K562 (cell line): ENCODE measurements around the gene PHEX. TPM values are rescaled to one million over a fixed set of nuclear protein-coding genes. Genes with fewer than 3 reads are reported as not detected.

Experiments
- ATAC-seq: fragments of 200-7000 bp; cut with Tn5 transposase; 3 replicates; pipeline ENCODE4 v1.9.1; 2020; ENCODE audit warnings: moderate library complexity
- BruUV-seq: library from RNA; stranded (reverse); fragments of 400-500 nt; replicated peaks from 2 replicates; lab custom pipeline; 2021; lab: Mats Ljungman, UMichigan
- CTCF ChIA-PET: fragments of 300-600 bp; formaldehyde crosslinking; extraction: SDS; loops from one replicate; lab custom pipeline; 2021; ENCODE audit warnings: low intra/inter-chr PET ratio; lab: Yijun Ruan, JAX
- POLR2A ChIA-PET: fragments of 300-600, 350-650 bp; sonication (Branson Sonifier 250); formaldehyde crosslinking; extraction: SDS; loops from one replicate; lab custom pipeline; 2021; ENCODE audit warnings: antibody characterized with exemption, inconsistent platforms; lab: Yijun Ruan, JAX
- DNase-seq, 4 experiments: peaks; one replicate each; pipeline versions ENCODE4 v3.0.0 to v3.0.0-alpha.2; 2011 to 2018; ENCODE audit warnings: low spot score in 3 of 4, mixed read lengths in 3 of 4; ENCODE audit errors: extremely low read depth in 1 of 4
- FAIRE-seq: peaks from 2 replicates; lab custom pipeline; 2011; peaks lifted over from hg19 to GRCh38; lab: Jason Lieb, UNC
- H2AFZ ChIP-seq: 2 replicates; pipeline ENCODE4 v1.6.0; 2011; ENCODE audit warnings: low read depth, low read length, control low read depth, inconsistent platforms
- H3K27ac ChIP-seq: fragments of 200-600 bp; 3 replicates; pipeline ENCODE4 v1.8.0; 2011; ENCODE audit warnings: low read depth, mild to moderate bottlenecking, control low read depth, inconsistent platforms, low read length, moderate library complexity, mixed read lengths; ENCODE audit errors: extremely low read depth
- H3K27me3 ChIP-seq, 2 experiments: fragments of 300-600 bp in 1 of 2; 2 replicates in 1 of 2; 3 replicates in 1 of 2; pipeline versions ENCODE4 v1.6.0 to v1.8.0; 2011; ENCODE audit warnings: inconsistent platforms in 2 of 2, low read length in 2 of 2, mild to moderate bottlenecking in 1 of 2, mixed read lengths in 1 of 2, moderate library complexity in 1 of 2; ENCODE audit not compliant: control insufficient read depth in 2 of 2, insufficient read depth in 2 of 2
- H3K36me3 ChIP-seq: fragments of 300-600 bp; 3 replicates; pipeline ENCODE4 v1.8.0; 2011; ENCODE audit warnings: mild to moderate bottlenecking, low read length, inconsistent platforms; ENCODE audit not compliant: control insufficient read depth, insufficient read depth
- H3K4me1 ChIP-seq, 2 experiments: fragments of 200-600 bp in 1 of 2; replicated peaks in 1 of 2; 2 replicates in 1 of 2; 3 replicates in 1 of 2; pipeline versions ENCODE4 v1.5.1 to v1.8.0; 2011; ENCODE audit warnings: inconsistent platforms in 2 of 2, low read length in 2 of 2, mild to moderate bottlenecking in 1 of 2, mixed read lengths in 1 of 2, moderate library complexity in 1 of 2; ENCODE audit not compliant: control insufficient read depth in 2 of 2, insufficient read depth in 2 of 2
- H3K4me2 ChIP-seq: 2 replicates; pipeline ENCODE4 v1.6.1; 2011; ENCODE audit warnings: low read length, control low read depth, inconsistent platforms, mixed read lengths; ENCODE audit not compliant: insufficient read depth
- H3K4me3 ChIP-seq: fragments of 200-600 bp; sonication (generic), shearing (Covaris generic); 2 replicates; pipeline ENCODE4 v1.5.1; 2016; ENCODE audit warnings: control low read depth, inconsistent platforms
- H3K79me2 ChIP-seq: fragments of 200-600 bp; 3 replicates; pipeline ENCODE4 v1.8.0; 2011; ENCODE audit warnings: low read length, inconsistent platforms; ENCODE audit not compliant: control insufficient read depth, insufficient read depth
- H3K9ac ChIP-seq, 2 experiments: 2 replicates each; pipeline versions ENCODE4 v1.6.0 to v1.6.1; 2011; ENCODE audit warnings: low read depth in 2 of 2, low read length in 2 of 2, control low read depth in 1 of 2, inconsistent platforms in 1 of 2, mild to moderate bottlenecking in 1 of 2, mixed read lengths in 1 of 2; ENCODE audit not compliant: insufficient read depth in 1 of 2
- H3K9me1 ChIP-seq: one replicate; pipeline ENCODE4 v1.6.0; 2011; ENCODE audit warnings: inconsistent platforms, mild to moderate bottlenecking, low read length, moderate library complexity; ENCODE audit not compliant: control insufficient read depth, insufficient read depth
- H3K9me3 ChIP-seq: replicated peaks from 2 replicates; pipeline ENCODE4 v1.5.1; 2011; ENCODE audit warnings: low read depth, low read length, inconsistent platforms; ENCODE audit not compliant: control insufficient read depth, insufficient read depth
- H4K20me1 ChIP-seq: replicated peaks from 2 replicates; pipeline ENCODE4 v1.6.1; 2011; ENCODE audit warnings: low read length, inconsistent platforms, mixed read lengths; ENCODE audit not compliant: control insufficient read depth, insufficient read depth
- BCL6 ChIP-seq: fragments of 250-450 bp; sonication (Bioruptor Pico); IDR thresholded peaks from 2 replicates; pipeline ENCODE4 v1.4.0; 2020
- BRCA1 ChIP-seq, 2 experiments: fragments of 450-650 bp in 1 of 2; sonication (generic) in 1 of 2; formaldehyde crosslinking in 1 of 2; IDR thresholded peaks; 2 replicates each; pipeline versions ENCODE4 v1.5.0 to v1.6.1; 2017 to 2020; ENCODE audit warnings: mild to moderate bottlenecking in 1 of 2, missing genetic modification reagents in 1 of 2
- BRD4 ChIP-seq: fragments of 200-600 bp; sonication (generic); IDR thresholded peaks from 2 replicates; pipeline ENCODE4 v1.6.1; 2017; ENCODE audit warnings: inconsistent platforms
- ELF2 ChIP-seq: fragments of 250-450 bp; sonication (Bioruptor Pico); IDR thresholded peaks from 2 replicates; pipeline ENCODE4 v1.5.0; 2021; ENCODE audit warnings: mild to moderate bottlenecking
- ETV1 ChIP-seq: fragments of 450-650 bp; conservative IDR thresholded peaks from 2 replicates; pipeline ENCODE4 v1.6.1; 2016; ENCODE audit warnings: missing genetic modification characterization, control low read depth, low read depth, missing compliant biosample characterization
- FOS ChIP-seq: IDR thresholded peaks from 3 replicates; pipeline ENCODE4 v1.6.1; 2011; ENCODE audit not compliant: insufficient read length; ENCODE audit errors: extremely low read depth
- GABPB2 ChIP-seq: fragments of 250-450 bp; sonication (Bioruptor Pico); conservative IDR thresholded peaks from 2 replicates; pipeline ENCODE4 v1.5.1; 2021; ENCODE audit warnings: mild to moderate bottlenecking
- LCOR ChIP-seq: sonication (generic); formaldehyde crosslinking; IDR thresholded peaks from 2 replicates; pipeline ENCODE4 v1.8.0; 2022; ENCODE audit warnings: mild to moderate bottlenecking, missing genetic modification reagents
- MTA1 ChIP-seq: fragments of 450-650 bp; IDR thresholded peaks from 2 replicates; pipeline ENCODE4 v1.6.1; 2017; ENCODE audit warnings: borderline replicate concordance
- TBP ChIP-seq: optimal IDR thresholded peaks from 2 replicates; pipeline ENCODE3; 2011; ENCODE audit warnings: low read depth, low read length, improper control_type of control experiment
- TCF7 ChIP-seq: sonication (generic); IDR thresholded peaks from 2 replicates; pipeline ENCODE4 v1.6.1; 2016; ENCODE audit warnings: antibody characterized with exemption, borderline replicate concordance
- XRCC3 ChIP-seq: fragments of 450-650 bp; IDR thresholded peaks from 2 replicates; pipeline ENCODE4 v1.6.1; 2017; ENCODE audit warnings: mild to moderate bottlenecking, moderate library complexity
- ZNF24 ChIP-seq: fragments of 450-650 bp; IDR thresholded peaks from 2 replicates; pipeline ENCODE4 v1.6.1; 2016
- ZNF76 ChIP-seq: fragments of 250-450 bp; sonication (Bioruptor Pico); IDR thresholded peaks from 2 replicates; pipeline ENCODE4 v1.4.0; 2020; ENCODE audit warnings: mild to moderate bottlenecking, moderate library complexity, borderline replicate concordance
- whole genome bisulfite sequencing: fragments of 100-300 bp; shearing (Covaris generic); methylation state at CpG from one replicate; pipeline ENCODE4 v1.1.6; 2016; ENCODE audit warnings: low coverage, mixed read lengths; ENCODE audit not compliant: insufficient coverage; ENCODE audit errors: missing lambda C conversion rate; 5-methylcytosine and 5-hydroxymethylcytosine counted together
- in situ Hi-C: fragments of 300-500 bp; cut with MboI; formaldehyde crosslinking; loops from 4 replicates; pipeline ENCODE4 v1.15.0; 2018; ENCODE audit warnings: inconsistent platforms, mixed read lengths
- intact Hi-C: fragments of 100-400 bp; cut with micrococcal nuclease; formaldehyde crosslinking; loops from 2 replicates; pipeline ENCODE4 v1.14.2; 2022
- polyA plus RNA-seq, 8 experiments: library from polyadenylated mRNA; depleted of rRNA in 4 of 8; stranded (reverse) in 5 of 8; unstranded in 3 of 8; fragments of >200 nt; fragmentation: Nextera tagmentation in 2 of 8; fragmentation: Illumina TruSeq in 1 of 8; extraction: Ambion mirVana in 2 of 8; extraction: Trizol in 1 of 8; gene quantifications; 2 replicates each; pipeline versions ENCODE4 v1.2.1 to v1.2.3, GENCODE V29; 2011 to 2014; ENCODE audit warnings: inconsistent platforms in 1 of 8, missing spikeins in 1 of 8
- total RNA-seq, 7 experiments: library from RNA; depleted of rRNA in 6 of 7; stranded (reverse); fragments of >200 nt in 6 of 7; fragmentation: Illumina TruSeq in 2 of 7; extraction: Trizol in 2 of 7; gene quantifications; 2 replicates each; pipeline versions ENCODE4 v1.2.1 to v1.2.3, GENCODE V29; 2011 to 2021; ENCODE audit warnings: low replicate concordance in 1 of 7
- TF ChIP-seq, protein P1 (sequence below): sonication (generic); formaldehyde crosslinking; IDR thresholded peaks from 2 replicates; pipeline ENCODE4 v1.8.1; 2023; ENCODE audit warnings: mild to moderate bottlenecking, missing genetic modification reagents
- TF ChIP-seq, protein P2 (sequence below): sonication (generic); formaldehyde crosslinking; IDR thresholded peaks from 2 replicates; pipeline ENCODE4 v1.8.0; 2022; ENCODE audit warnings: missing genetic modification reagents, mild to moderate bottlenecking, moderate library complexity, borderline replicate concordance
- TF ChIP-seq, protein P3 (sequence below): fragments of 450-650 bp; formaldehyde crosslinking; IDR thresholded peaks from 2 replicates; pipeline ENCODE4 v1.4.0; 2020; ENCODE audit warnings: mild to moderate bottlenecking
- TF ChIP-seq, protein P4 (sequence below): fragments of 200-800 bp; sonication (Bioruptor generic); IDR thresholded peaks from 2 replicates; pipeline ENCODE4 v1.6.1; 2017; ENCODE audit warnings: missing genetic modification characterization, missing compliant biosample characterization
- TF ChIP-seq, protein P5 (sequence below): fragments of 250-450 bp; sonication (Bioruptor Pico); IDR thresholded peaks from 2 replicates; pipeline ENCODE4 v1.6.1; 2021; ENCODE audit warnings: mild to moderate bottlenecking

PHEX gene
- total and polyA plus RNA-seq, 9 of the 15 experiments (the other 6 are each of a cell fraction or from before 2014, with no cell fraction given), result 0.01 to 0.11 (median 0.04) TPM; not detected in 6

DNA sequence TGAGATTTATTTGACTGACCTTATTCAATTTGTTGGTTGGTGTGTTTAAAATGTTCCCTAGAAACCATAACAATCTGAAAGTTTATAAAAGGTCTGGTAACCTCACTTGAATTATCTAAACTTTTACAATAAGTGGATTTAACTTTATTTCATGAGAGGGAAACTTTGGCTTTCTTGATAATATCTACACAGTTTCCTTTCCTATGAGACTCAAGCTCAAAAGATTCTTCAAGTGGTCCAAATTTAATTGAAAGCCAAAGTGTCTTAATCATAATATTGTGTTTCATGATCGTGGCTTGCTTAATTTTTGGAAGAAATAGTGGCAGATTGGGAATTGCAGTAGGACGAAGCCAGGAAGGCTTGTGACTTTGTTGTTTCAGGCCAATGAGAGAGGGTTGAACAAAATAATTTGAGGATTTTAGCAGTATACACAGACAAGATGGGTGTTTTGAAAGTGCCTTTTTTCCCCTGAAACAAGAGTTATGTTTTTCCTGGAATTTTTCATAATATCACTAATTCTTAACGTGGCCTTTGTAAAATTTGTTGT, 55.0 kb downstream of the PHEX start:
- Histone ChIP-seq H3K9me3 (no peaks in the 10 kb centered on the region), H3K27me3 (no peaks in the 10 kb centered on the region), H3K4me1 (no peaks in the 10 kb centered on the region), H4K20me1 (no peaks in the 10 kb centered on the region), H3K9me1 (no peaks in the 10 kb centered on the region), H3K4me3 (no peak overlapping the region), H3K27ac (no peak overlapping the region), H3K9ac (no peak overlapping the region), H3K36me3 (no peaks in the 10 kb centered on the region), H3K4me2 (no peak overlapping the region), H2AFZ (no peak overlapping the region), H3K79me2 (no peaks in the 10 kb centered on the region)
- ATAC-seq (no peak), DNase-seq (no peak), FAIRE-seq (no peak)
- intact Hi-C loops (loop anchor here (10.0 kb wide), 1 partner anchor 102 kb away; no protein-coding TSS in a partner anchor), in situ Hi-C loops (no loop called here)
- no TSS peak for BruUV-seq
- POLR2A ChIA-PET, result no interaction called here
- 0% methylated on average over 3 of the region's 3 CpGs for WGBS
- CTCF ChIA-PET, result no interaction called here
- TF ChIP-seq, protein P1, sequence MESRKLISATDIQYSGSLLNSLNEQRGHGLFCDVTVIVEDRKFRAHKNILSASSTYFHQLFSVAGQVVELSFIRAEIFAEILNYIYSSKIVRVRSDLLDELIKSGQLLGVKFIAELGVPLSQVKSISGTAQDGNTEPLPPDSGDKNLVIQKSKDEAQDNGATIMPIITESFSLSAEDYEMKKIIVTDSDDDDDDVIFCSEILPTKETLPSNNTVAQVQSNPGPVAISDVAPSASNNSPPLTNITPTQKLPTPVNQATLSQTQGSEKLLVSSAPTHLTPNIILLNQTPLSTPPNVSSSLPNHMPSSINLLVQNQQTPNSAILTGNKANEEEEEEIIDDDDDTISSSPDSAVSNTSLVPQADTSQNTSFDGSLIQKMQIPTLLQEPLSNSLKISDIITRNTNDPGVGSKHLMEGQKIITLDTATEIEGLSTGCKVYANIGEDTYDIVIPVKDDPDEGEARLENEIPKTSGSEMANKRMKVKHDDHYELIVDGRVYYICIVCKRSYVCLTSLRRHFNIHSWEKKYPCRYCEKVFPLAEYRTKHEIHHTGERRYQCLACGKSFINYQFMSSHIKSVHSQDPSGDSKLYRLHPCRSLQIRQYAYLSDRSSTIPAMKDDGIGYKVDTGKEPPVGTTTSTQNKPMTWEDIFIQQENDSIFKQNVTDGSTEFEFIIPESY (CRISPR knock-in tag), result no peak
- no peak for TF ChIP-seq ZNF24
- TF ChIP-seq, protein P2, sequence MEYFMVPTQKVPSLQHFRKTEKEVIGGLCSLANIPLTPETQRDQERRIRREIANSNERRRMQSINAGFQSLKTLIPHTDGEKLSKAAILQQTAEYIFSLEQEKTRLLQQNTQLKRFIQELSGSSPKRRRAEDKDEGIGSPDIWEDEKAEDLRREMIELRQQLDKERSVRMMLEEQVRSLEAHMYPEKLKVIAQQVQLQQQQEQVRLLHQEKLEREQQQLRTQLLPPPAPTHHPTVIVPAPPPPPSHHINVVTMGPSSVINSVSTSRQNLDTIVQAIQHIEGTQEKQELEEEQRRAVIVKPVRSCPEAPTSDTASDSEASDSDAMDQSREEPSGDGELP (CRISPR knock-in tag), result no peak
- TF ChIP-seq BRD4, result no peak
- TF ChIP-seq XRCC3, result no peak
- TF ChIP-seq, protein P3, sequence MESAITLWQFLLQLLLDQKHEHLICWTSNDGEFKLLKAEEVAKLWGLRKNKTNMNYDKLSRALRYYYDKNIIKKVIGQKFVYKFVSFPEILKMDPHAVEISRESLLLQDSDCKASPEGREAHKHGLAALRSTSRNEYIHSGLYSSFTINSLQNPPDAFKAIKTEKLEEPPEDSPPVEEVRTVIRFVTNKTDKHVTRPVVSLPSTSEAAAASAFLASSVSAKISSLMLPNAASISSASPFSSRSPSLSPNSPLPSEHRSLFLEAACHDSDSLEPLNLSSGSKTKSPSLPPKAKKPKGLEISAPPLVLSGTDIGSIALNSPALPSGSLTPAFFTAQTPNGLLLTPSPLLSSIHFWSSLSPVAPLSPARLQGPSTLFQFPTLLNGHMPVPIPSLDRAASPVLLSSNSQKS (CRISPR knock-in tag), result no peak
- no peak for TF ChIP-seq ZNF76
- TF ChIP-seq ETV1 (tag), result no peak
- TF ChIP-seq GABPB2 (CRISPR knock-in tag), result no peak
- TF ChIP-seq BRCA1 (IDR thresholded peaks at IDR 0.05), result no peak
- TF ChIP-seq BRCA1 (CRISPR knock-in tag; IDR thresholded peaks at IDR 0.05), result no peak
- TF ChIP-seq TCF7, result no peak
- TF ChIP-seq MTA1, result no peak
- TF ChIP-seq BCL6 (CRISPR knock-in tag), result no peak
- TF ChIP-seq TBP, result no peak
- TF ChIP-seq, protein P4, sequence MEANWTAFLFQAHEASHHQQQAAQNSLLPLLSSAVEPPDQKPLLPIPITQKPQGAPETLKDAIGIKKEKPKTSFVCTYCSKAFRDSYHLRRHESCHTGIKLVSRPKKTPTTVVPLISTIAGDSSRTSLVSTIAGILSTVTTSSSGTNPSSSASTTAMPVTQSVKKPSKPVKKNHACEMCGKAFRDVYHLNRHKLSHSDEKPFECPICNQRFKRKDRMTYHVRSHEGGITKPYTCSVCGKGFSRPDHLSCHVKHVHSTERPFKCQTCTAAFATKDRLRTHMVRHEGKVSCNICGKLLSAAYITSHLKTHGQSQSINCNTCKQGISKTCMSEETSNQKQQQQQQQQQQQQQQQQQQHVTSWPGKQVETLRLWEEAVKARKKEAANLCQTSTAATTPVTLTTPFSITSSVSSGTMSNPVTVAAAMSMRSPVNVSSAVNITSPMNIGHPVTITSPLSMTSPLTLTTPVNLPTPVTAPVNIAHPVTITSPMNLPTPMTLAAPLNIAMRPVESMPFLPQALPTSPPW, result no peak
- TF ChIP-seq, protein P5, sequence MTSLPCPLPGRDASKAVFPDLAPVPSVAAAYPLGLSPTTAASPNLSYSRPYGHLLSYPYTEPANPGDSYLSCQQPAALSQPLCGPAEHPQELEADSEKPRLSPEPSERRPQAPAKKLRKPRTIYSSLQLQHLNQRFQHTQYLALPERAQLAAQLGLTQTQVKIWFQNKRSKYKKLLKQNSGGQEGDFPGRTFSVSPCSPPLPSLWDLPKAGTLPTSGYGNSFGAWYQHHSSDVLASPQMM (CRISPR knock-in tag), result no peak
- TF ChIP-seq ELF2 (CRISPR knock-in tag), result no peak
- TF ChIP-seq FOS, result no peak
- no peak for TF ChIP-seq LCOR (CRISPR knock-in tag)
